ENCODE data around the gene PRKCD.

PRKCD gene

GRCh38 chr3:53191836-53192480, 30.9 kb downstream of the PRKCD start:
- no peak for TF ChIP-seq CTCF (IDR thresholded peaks at IDR 0.05)
- no peak for DNase-seq
- Mint-ChIP-seq H3K4me3 (no peak overlapping the region), H3K36me3 (ENCODE audit: low read depth) (peaks cover 21% of the 10 kb centered on the region), H3K27me3 (ENCODE audit: low read depth, poor library complexity) (peaks cover 3% of the 10 kb centered on the region), H3K4me1 (peaks cover 48% of the 10 kb centered on the region), H3K27ac (no peak overlapping the region), H3K9me3 (no peaks in the 10 kb centered on the region)

- peaks cover 53% of the 10 kb centered on the region for H3K4me1 Mint-ChIP-seq
- no peaks in the 10 kb centered on the region for H3K9me3 Mint-ChIP-seq
- peak overlapping the region; percentile 97 for H3K27ac Mint-ChIP-seq
- H3K27me3 Mint-ChIP-seq (ENCODE audit: low read depth, poor library complexity) = peaks cover 3% of the 10 kb centered on the region
- DNase-seq = no peak
- peaks cover 18% of the 10 kb centered on the region for H3K36me3 Mint-ChIP-seq (ENCODE audit: low read depth)
- no peak for TF ChIP-seq CTCF (IDR thresholded peaks at IDR 0.05)
- H3K4me3 Mint-ChIP-seq = peak overlapping the region; percentile 58
Measured at GRCh38 chr3:53192608-53193007, 31.6 kb downstream of the PRKCD start.

GRCh38 chr3:53193466-53194209, 32.6 kb downstream of the PRKCD start:
- peaks cover 16% of the 10 kb centered on the region for H3K36me3 Mint-ChIP-seq (ENCODE audit: low read depth)
- peak overlapping the region; percentile 97 for H3K27ac Mint-ChIP-seq
- DNase-seq = peak; percentile 44
- peaks cover 3% of the 10 kb centered on the region for H3K27me3 Mint-ChIP-seq (ENCODE audit: low read depth, poor library complexity)
- peaks cover 61% of the 10 kb centered on the region for H3K4me1 Mint-ChIP-seq
- H3K9me3 Mint-ChIP-seq = no peaks in the 10 kb centered on the region
- no peak for TF ChIP-seq CTCF (IDR thresholded peaks at IDR 0.05)
- peak overlapping the region; percentile 53 for H3K4me3 Mint-ChIP-seq

GRCh38 chr3:53194210-53195065, 33.4 kb downstream of the PRKCD start:
- H3K27ac Mint-ChIP-seq = peak overlapping the region; percentile 97
- no peak for TF ChIP-seq CTCF (IDR thresholded peaks at IDR 0.05)
- peaks cover 62% of the 10 kb centered on the region for H3K4me1 Mint-ChIP-seq
- H3K4me3 Mint-ChIP-seq = peak overlapping the region; percentile 53
- H3K27me3 Mint-ChIP-seq (ENCODE audit: low read depth, poor library complexity) = peaks cover 3% of the 10 kb centered on the region
- no peaks in the 10 kb centered on the region for H3K9me3 Mint-ChIP-seq
- H3K36me3 Mint-ChIP-seq (ENCODE audit: low read depth) = peaks cover 16% of the 10 kb centered on the region
- DNase-seq = peak; percentile 65

GRCh38 chr3:53195066-53195450, 34.0 kb downstream of the PRKCD start:
- H3K4me1 Mint-ChIP-seq = peaks cover 62% of the 10 kb centered on the region
- no peaks in the 10 kb centered on the region for H3K9me3 Mint-ChIP-seq
- no peak for DNase-seq
- H3K27me3 Mint-ChIP-seq (ENCODE audit: low read depth, poor library complexity) = peaks cover 3% of the 10 kb centered on the region
- H3K27ac Mint-ChIP-seq = no peak overlapping the region
- H3K36me3 Mint-ChIP-seq (ENCODE audit: low read depth) = peaks cover 13% of the 10 kb centered on the region
- no peak overlapping the region for H3K4me3 Mint-ChIP-seq
- TF ChIP-seq CTCF (IDR thresholded peaks at IDR 0.05) = no peak

Data from nephron progenitor cell (in vitro differentiated cells).